Mucosa of rectum (tissue), 2 donors: Measurements from ENCODE around the gene BAIAP2.

Experiments used
- H3K27ac ChIP-seq, 2 donors: one replicate each; pipeline ENCODE4 v1.7.0; 2013; ENCODE audit warnings: inconsistent platforms in 2 of 2, low read depth in 2 of 2, low read length in 2 of 2
- H3K27me3 ChIP-seq, 2 donors: one replicate each; pipeline ENCODE4 v1.7.0; 2013; ENCODE audit warnings: low read length in 2 of 2; ENCODE audit not compliant: control insufficient read depth in 2 of 2, insufficient read depth in 2 of 2
- H3K36me3 ChIP-seq, 2 donors: one replicate each; pipeline ENCODE4 v1.7.0; 2013; ENCODE audit warnings: low read length in 2 of 2; ENCODE audit not compliant: control insufficient read depth in 2 of 2, insufficient read depth in 2 of 2
- H3K4me1 ChIP-seq, 2 donors: one replicate each; pipeline ENCODE4 v1.7.0; 2013; ENCODE audit warnings: low read length in 2 of 2, mild to moderate bottlenecking in 1 of 2; ENCODE audit not compliant: control insufficient read depth in 2 of 2, insufficient read depth in 2 of 2
- H3K4me3 ChIP-seq, 2 donors: one replicate each; pipeline ENCODE4 v1.7.0; 2013; ENCODE audit warnings: low read length in 2 of 2
- H3K9ac ChIP-seq, 2 donors: one replicate each; pipeline ENCODE4 v1.7.0; 2013; ENCODE audit warnings: low read length in 2 of 2, low read depth in 1 of 2, mild to moderate bottlenecking in 1 of 2
- H3K9me3 ChIP-seq, 2 donors: one replicate each; pipeline ENCODE4 v1.7.0; 2013; ENCODE audit warnings: low read length in 2 of 2; ENCODE audit not compliant: control insufficient read depth in 2 of 2
- donor health status: healthy.
- donor health status: Normal muscosa, but diverticular disease.

BAIAP2 gene

GRCh38 chr17:81118308-81119221 is 83.6 kb downstream of the BAIAP2 start:
- Histone ChIP-seq H3K4me3 (no peak overlapping the region), H3K4me1 (peaks cover 3 to 5% of the 10 kb centered on the region in 2 donors), H3K36me3 (no peaks in the 10 kb centered on the region), H3K27me3 (no peaks in the 10 kb centered on the region), H3K9me3 (no peaks in the 10 kb centered on the region), H3K9ac (peak overlapping the region in 1 of 2 donors; percentile 26), H3K27ac (no peak overlapping the region)

- peak overlapping the region; percentile 26 to 48 for H3K4me3 ChIP-seq
- peak overlapping the region in 1 of 2 donors; percentile 26 for H3K9ac ChIP-seq
- H3K36me3 ChIP-seq: no peaks in the 10 kb centered on the region
- peaks cover 3 to 5% of the 10 kb centered on the region in 2 donors for H3K4me1 ChIP-seq
- H3K27ac ChIP-seq: no peak overlapping the region
- H3K27me3 ChIP-seq: no peaks in the 10 kb centered on the region
- H3K9me3 ChIP-seq: no peaks in the 10 kb centered on the region
Observed at GRCh38 chr17:81119223-81120148, 84.5 kb downstream of the BAIAP2 start.

- no peaks in the 10 kb centered on the region for H3K36me3 ChIP-seq
- no peaks in the 10 kb centered on the region for H3K27me3 ChIP-seq
- H3K27ac ChIP-seq: no peak overlapping the region
- H3K9me3 ChIP-seq: no peaks in the 10 kb centered on the region
- H3K9ac ChIP-seq: no peak overlapping the region
- peaks cover 3 to 5% of the 10 kb centered on the region in 2 donors for H3K4me1 ChIP-seq
- no peak overlapping the region for H3K4me3 ChIP-seq
Observed at GRCh38 chr17:81120149-81120484, 85.2 kb downstream of the BAIAP2 start.

GRCh38 chr17:81120695-81121621 is 86.0 kb downstream of the BAIAP2 start:
- no peak overlapping the region for H3K9ac ChIP-seq
- no peak overlapping the region for H3K27ac ChIP-seq
- no peaks in the 10 kb centered on the region for H3K27me3 ChIP-seq
- H3K4me1 ChIP-seq: peaks cover 3 to 5% of the 10 kb centered on the region in 2 donors
- H3K36me3 ChIP-seq: no peaks in the 10 kb centered on the region
- H3K9me3 ChIP-seq: no peaks in the 10 kb centered on the region
- no peak overlapping the region for H3K4me3 ChIP-seq

- Histone ChIP-seq H3K9ac (no peak overlapping the region), H3K27me3 (no peaks in the 10 kb centered on the region), H3K4me1 (peaks cover 3 to 5% of the 10 kb centered on the region in 2 donors), H3K27ac (no peak overlapping the region), H3K36me3 (no peaks in the 10 kb centered on the region), H3K4me3 (no peak overlapping the region), H3K9me3 (no peaks in the 10 kb centered on the region)
Observed at GRCh38 chr17:81121841-81122733, 87.1 kb downstream of the BAIAP2 start.

GRCh38 chr17:81123052-81124048 is 88.4 kb downstream of the BAIAP2 start:
- Histone ChIP-seq H3K4me3 (no peak overlapping the region), H3K9ac (no peak overlapping the region), H3K27ac (no peak overlapping the region), H3K4me1 (peaks cover 3 to 5% of the 10 kb centered on the region in 2 donors), H3K36me3 (no peaks in the 10 kb centered on the region), H3K27me3 (no peaks in the 10 kb centered on the region), H3K9me3 (no peaks in the 10 kb centered on the region)

- Histone ChIP-seq H3K27ac (no peak overlapping the region), H3K27me3 (no peaks in the 10 kb centered on the region), H3K36me3 (no peaks in the 10 kb centered on the region), H3K9me3 (no peaks in the 10 kb centered on the region), H3K9ac (no peak overlapping the region), H3K4me1 (peaks cover 0 to 2% of the 10 kb centered on the region in 2 donors), H3K4me3 (no peak overlapping the region)
Observed at GRCh38 chr17:81124377-81124776, 89.4 kb downstream of the BAIAP2 start.

GRCh38 chr17:81125573-81126081 is 90.7 kb downstream of the BAIAP2 start:
- Histone ChIP-seq H3K4me3 (no peak overlapping the region), H3K27ac (no peak overlapping the region), H3K27me3 (no peaks in the 10 kb centered on the region), H3K36me3 (no peaks in the 10 kb centered on the region), H3K9ac (no peak overlapping the region), H3K9me3 (no peaks in the 10 kb centered on the region), H3K4me1 (no peaks in the 10 kb centered on the region)
